Cardiac atrium fibroblast (primary cell): ENCODE data around the gene GANC. TPM values are rescaled to one million over a fixed set of nuclear protein-coding genes. Genes with fewer than 3 reads are reported as not detected.

Source experiments
- total RNA-seq: library from RNA; depleted of rRNA; stranded (reverse); fragments of >200 nt; gene quantifications from 2 replicates; pipeline ENCODE4 v1.2.3, GENCODE V29; 2015

GANC gene, protein sequence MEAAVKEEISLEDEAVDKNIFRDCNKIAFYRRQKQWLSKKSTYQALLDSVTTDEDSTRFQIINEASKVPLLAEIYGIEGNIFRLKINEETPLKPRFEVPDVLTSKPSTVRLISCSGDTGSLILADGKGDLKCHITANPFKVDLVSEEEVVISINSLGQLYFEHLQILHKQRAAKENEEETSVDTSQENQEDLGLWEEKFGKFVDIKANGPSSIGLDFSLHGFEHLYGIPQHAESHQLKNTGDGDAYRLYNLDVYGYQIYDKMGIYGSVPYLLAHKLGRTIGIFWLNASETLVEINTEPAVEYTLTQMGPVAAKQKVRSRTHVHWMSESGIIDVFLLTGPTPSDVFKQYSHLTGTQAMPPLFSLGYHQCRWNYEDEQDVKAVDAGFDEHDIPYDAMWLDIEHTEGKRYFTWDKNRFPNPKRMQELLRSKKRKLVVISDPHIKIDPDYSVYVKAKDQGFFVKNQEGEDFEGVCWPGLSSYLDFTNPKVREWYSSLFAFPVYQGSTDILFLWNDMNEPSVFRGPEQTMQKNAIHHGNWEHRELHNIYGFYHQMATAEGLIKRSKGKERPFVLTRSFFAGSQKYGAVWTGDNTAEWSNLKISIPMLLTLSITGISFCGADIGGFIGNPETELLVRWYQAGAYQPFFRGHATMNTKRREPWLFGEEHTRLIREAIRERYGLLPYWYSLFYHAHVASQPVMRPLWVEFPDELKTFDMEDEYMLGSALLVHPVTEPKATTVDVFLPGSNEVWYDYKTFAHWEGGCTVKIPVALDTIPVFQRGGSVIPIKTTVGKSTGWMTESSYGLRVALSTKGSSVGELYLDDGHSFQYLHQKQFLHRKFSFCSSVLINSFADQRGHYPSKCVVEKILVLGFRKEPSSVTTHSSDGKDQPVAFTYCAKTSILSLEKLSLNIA (N-terminal part only)
- total RNA-seq: 10.7 and 13.0 TPM in 2 replicates

DNA sequence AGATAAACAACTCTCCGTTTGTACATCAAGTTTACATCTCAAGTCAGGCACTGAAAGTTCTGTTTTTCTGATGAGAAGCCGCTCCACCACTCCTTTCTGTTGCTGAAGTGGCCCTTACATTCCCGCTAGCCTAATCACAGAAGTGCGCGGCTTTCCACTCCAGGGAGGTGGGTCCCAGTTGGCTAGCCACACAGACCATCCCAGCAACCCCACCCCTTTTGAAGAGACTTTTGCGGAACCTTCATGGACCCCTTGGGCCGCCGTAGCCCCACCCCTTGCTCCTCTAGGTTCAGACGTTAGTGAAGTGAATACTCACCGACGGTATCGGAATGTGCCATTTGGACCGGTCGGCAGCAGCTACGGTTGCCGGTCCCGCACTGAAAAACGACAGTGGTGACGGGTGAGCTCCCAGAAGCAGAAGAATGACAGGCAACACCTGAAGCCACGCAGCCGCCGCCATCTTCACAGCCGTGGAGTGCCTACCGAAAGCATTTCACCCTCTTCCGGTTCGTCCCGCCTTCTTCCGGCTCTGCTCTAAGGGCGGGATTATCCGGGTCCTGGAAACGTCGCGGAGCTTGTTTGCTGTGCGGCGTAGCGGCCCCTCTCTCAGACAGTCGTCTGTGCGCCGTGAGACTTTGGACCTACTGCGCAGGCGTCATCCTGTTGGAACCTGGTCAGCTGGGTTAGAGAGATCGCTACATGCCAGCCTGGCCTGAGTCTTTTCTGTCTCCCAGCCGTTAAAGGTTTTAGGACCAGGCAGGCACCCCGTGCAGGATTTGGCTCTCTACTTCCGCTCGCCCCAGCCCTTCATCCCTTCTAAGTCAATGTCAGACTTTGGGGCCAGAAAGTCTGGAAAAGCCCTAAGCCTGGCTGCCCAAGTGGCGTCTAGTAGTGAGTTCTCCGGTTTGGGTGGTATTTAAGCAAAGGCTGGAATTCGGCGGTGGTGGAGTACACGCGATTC is at the start of gene GANC, which contains the start of gene TMEM87A:
TSS of gene GANC (plus strand) at position 263 of the 961 bp plus-strand sequence. CDS start 1,281 bp downstream, outside the sequence.
TSS of gene TMEM87A (minus strand) at position 495 of the 961 bp plus-strand sequence. CDS start at position 460, 35 bp downstream.

DNA sequence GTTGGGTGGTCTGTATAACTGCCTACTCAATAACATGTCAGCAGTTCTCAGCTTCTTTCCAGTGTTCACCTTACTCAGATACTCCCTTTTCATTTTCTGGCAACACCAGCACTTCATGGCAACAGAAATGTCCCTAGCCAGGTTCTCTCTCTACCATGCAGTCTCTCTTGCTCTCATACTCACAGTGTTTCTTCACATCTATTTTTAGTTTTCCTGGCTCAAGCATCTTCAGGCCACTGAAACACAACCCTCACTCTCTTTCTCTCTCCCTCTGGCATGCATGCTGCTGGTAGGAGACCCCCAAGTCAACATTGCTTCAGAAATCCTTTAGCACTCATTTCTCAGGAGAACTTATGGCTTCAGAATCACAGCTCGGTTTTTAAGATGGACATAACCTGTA is 86.2 kb downstream of the GANC start, which contains the start of gene CAPN3:
TSS of gene CAPN3 (plus strand) at position 253 of the 400 bp plus-strand sequence. CDS start 305 bp downstream, outside the sequence.

Other genes with a start within 250 kb of the GANC start
- not detected in 2 replicates for gene PLA2G4D, start 178.6 kb upstream of the GANC start, total RNA-seq
- not detected in 2 replicates for gene PLA2G4F, start 116.6 kb upstream of the GANC start, total RNA-seq
- gene VPS39, start 64.9 kb upstream of the GANC start, total RNA-seq: 30.3 and 31.4 TPM in 2 replicates
- 25.8 and 32.4 TPM in 2 replicates for gene TMEM87A, start 232 bp downstream of the GANC start, total RNA-seq
- gene CAPN3, start 86.3 kb downstream of the GANC start, total RNA-seq: 1.4 and 2.3 TPM in 2 replicates
- gene ZNF106, start 217.9 kb downstream of the GANC start, total RNA-seq: 24.2 and 42.6 TPM in 2 replicates
- 84.2 and 97.8 TPM in 2 replicates for gene SNAP23, start 222.4 kb downstream of the GANC start, total RNA-seq